Midbrain (tissue), 1 donor: Measurements from ENCODE around the gene HECW1.
"Not testable (repeated sequence)": the region's sequence is repeated elsewhere in the genome, so short reads cannot be mapped to it uniquely, and the experiment has no call there.

ENCODE experiments used
- DNase-seq: peaks from one replicate; lab custom pipeline; 2025; lab: John Stamatoyannopoulos, UW

The HECW1 gene

DNA sequence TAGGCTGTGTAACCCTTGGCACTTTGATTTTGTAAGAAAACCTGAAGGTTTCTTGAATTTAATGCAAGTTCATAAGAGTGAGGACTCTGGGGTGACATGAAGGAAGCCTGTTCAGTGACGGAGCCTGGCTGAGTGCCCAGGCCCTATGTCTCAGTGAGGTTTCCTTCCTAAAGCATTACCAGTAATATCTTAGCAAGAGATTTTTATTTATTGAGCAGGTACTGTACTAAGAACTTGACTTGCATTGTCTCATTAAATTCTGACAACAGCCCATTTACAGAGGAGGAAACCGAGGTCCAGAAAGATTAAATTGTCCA lies 197.2 kb downstream of the HECW1 start:
- no peak for DNase-seq

GRCh38 chr7:43311052-43311451 lies 198.6 kb downstream of the HECW1 start:
- DNase-seq = no peak

- no peak for DNase-seq
Observed at GRCh38 chr7:43311694-43312093, 199.2 kb downstream of the HECW1 start.

DNA sequence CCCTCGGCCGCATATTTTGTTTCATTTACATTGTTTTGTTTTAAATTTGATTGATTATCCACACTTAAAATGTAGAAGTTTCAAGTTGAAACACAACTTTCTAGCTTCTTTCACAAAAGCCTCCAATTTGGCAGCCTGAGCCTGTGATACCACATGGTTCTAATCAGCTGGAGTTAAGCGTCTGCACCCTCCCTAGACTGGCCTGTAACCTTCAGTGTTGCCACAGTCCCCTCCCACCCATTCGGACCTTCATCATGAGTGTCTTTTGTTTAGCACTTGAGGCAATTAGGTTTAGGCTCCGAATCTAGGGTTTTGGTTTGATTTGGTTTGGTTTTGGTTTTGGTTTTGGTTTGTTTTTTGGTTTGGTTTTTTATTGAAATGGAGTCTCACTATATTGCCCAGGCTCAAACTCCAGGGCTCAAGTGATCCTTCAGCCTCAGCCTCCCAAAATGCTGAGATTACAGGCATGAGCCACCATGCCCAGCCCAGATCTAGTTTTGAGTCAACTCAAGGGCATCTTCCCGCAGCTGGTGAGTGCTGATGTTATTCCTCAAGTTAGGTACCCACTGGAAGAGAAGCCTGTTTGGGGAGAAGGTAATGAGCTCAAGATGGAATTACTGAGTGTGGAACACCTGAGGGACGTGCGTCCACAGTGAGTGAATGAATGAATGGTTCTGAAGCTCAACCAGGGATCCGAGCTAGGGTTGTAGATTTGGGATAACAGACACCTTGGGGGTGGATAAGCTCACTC lies 201.4 kb downstream of the HECW1 start:
- DNase-seq = no peak

DNA sequence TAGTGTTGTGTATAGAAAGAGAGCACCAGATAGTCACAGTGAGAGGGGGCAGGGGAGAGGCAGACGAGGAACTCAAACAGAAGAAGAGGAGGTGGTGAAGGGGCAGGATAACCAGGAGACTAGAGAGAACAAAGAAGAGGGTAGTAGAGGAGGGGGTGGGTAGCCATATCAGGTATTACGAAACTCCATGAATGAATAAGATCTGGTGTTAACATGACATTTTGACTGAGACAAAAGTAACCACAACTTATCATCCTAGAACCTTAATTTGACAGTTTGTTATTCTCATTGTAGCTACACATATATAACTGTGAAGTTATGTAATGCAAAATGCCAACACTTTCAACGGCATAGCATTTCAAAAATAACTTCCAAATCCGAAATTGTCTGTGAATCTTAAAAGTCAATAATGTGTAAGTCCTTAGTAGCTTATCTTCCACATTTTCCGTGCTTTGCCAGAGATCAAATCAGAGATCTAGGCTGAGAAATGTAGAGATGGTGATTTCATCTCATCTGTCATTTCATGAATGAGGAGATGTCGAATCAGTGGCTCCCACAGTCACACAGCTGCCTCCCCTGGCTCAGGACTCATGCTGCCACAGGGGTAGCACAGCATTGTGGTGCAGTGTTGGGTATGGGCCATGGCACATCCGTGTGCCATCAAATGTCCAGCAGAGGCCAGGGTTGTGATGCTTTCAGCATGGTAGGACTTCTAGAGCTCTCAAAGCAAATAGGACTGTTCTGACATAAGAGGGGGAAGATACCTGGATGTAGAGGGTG lies 202.1 kb downstream of the HECW1 start:
- DNase-seq = no peak

GRCh38 chr7:43317075-43317474 lies 204.6 kb downstream of the HECW1 start:
- no peak for DNase-seq

GRCh38 chr7:43318188-43318770 lies 205.8 kb downstream of the HECW1 start:
- no peak for DNase-seq

DNA sequence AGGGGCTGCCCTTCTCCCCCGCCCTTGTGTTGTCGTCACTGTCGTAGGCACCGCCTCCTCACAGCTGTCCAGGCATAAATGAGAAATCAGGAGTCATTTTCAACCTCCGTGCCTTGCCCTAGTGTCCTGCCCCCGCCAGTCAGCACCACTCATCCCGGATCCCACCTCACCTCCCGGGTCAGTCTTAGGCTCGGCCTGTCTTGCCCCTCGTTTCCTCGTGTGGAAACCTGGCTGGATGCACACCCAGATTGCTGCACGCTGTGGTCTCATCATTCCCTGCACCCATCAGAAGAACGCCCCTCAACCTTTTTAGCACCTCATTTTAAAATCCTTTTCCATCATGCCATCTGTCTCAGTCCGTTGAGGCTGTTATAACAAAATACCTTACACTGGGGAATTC lies 213.1 kb downstream of the HECW1 start:
- DNase-seq = no peak

GRCh38 chr7:43328336-43328735 lies 215.9 kb downstream of the HECW1 start:
- DNase-seq = no peak

- DNase-seq = no peak
Observed at GRCh38 chr7:43328785-43329380, 216.4 kb downstream of the HECW1 start.

DNA sequence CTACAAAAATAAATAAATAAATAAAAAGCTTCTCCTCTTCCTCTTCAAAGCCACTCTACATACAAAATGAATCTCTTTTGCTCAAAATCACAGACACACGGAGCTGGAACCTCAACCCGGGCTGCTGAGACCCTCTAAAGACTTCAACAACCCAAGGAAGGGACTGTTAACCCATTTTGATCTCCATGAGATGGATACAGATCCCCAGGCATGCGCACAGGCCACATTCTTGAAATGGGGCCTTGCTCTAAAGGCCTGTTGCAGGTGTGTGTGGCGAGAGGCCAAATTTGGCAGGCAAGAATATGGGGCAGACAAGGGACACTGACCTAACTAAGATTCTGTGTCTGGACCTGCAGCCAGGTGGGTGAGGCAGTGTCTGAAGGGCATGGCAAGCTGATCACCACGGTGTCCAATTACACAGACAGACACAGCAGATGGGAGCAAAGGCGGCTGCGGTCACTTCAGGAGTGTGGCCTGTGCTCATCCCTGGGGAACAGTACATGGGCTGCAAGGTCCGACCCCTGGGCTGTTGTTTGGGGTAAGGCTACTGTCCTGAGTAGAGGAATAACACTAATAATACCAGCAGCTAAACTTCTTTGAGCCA lies 219.8 kb downstream of the HECW1 start:
- DNase-seq = no peak

DNA sequence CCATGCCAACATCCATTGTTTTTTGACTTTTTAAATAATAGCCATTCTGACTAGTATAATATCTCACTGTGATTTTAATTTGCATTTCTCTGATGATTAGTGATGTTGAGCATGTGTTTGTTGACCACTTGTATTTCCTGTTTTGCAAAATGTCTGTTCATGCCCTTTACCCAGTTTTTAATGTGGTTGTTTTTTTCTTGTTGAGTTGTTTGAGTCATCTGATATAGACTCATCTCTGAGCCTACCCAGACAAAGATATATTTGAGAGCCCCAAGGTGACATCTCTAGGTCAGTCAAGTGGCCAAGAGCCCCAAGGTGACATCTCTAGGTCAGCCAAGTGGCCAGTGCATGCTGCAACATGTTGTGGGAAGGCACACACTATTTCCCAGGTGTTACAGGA lies 224.7 kb downstream of the HECW1 start:
- DNase-seq = no peak

- no peak for DNase-seq
Observed at GRCh38 chr7:43337811-43338210, 225.4 kb downstream of the HECW1 start.

- DNase-seq = no peak
Observed at GRCh38 chr7:43341132-43341531, 228.7 kb downstream of the HECW1 start.

DNA sequence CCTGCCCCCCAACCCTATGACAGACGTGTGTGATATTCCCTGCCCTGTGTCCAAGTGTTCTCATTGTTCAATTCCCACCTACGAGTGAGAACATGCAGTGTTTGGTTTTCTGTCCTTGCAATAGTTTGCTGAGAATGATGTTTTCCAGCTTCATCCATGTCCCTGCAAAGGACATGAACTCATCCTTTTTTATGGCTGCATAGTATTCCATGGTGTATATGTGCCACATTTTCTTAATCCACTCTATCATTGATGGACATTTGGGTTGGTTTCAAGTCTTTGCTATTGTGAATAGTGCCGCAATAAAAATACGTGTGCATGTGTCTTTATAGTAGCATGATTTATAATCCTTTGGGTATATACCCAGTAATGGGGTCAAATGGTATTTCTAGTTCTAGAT lies 231.0 kb downstream of the HECW1 start:
- DNase-seq = not testable (repeated sequence)

DNA sequence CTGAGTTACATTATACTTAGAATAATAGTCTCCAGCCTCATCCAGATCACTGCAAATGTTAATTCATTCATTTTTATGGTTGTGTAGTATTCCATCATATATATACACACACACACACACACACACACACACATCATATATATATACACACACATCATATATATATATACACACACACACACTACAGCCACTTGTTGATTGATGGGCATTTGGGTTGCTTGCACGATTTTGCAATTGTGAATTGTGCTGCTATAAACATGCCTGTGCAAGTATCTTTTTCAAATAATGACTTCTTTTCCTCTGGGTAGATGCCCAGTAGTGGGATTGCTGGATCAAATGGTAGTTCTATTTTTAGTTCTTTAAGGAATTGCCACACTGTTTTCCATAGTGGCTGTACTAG lies 233.2 kb downstream of the HECW1 start:
- DNase-seq = not testable (repeated sequence)

DNA sequence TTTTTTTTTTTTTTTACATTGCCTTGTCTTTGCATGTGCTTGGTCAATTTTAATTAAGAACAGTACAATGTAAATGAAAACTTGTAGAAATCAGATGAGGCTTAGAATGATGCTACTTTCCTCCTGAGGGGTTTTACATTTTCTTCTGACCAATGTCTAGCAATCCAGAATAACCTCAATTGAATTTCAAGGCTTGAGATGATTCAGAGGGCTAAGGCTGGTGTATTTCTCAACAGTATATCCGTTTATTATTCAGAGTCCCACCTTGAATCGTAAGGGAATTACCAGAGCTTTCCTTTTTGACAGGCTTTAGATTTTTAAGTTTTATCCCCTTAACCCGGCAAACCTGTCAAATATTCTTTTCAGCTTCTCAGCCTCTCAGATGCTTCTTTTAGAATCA lies 239.2 kb downstream of the HECW1 start:
- DNase-seq = no peak

GRCh38 chr7:43353902-43354301 lies 241.5 kb downstream of the HECW1 start:
- no peak for DNase-seq

DNA sequence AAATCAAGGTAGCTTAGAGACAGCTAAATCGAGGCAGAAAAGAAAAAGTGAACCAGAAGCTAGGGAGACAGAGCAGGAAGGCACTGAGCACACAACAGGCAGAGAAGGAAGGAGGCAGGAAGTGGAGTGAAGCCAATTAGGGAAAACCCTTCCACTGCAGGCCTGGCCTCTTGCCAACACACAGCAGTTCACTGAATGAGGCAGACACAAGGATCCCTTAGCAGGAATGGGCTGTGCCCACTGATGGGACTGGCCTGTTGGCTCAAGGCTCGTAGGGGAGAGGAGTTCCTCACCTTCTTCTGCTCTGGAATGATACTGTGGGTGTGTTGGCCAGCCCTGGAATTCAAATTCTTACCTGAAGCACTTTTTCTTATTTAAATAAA lies 250.2 kb downstream of the HECW1 start:
- DNase-seq = no peak

DNA sequence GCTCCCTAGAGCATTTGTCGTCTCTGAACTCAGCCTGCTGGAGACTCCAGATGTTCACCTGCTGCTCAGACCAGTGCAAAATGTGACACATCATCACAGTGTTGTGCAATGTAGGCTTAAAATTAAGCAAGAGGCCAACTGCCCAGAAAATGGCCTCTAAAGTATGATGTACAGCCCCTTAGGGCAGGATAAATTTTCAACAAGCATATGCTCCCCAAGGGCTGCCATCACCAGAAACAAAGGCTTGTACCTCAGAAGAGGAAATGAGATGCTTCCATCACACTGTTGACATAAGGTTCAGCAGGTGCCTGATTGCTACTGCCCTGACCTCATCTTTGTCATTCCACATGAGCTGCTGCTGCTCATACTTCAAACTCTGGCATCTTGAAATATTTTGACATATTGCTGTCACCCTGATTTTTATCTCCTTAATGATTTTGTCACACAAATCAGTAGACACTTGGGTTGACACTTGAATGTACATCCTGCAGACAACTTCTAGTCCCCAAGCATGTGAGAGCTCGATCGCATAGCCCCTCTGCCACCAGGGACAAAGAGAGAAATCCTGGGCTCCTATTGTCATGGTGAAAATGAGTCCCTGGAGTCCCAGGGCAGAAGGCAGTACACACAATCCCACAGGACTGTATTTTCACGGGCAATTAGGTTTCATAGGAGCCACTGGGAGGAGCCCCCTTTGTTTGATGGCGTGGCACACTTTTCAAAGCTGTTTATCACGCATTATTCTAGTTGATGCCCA lies 250.8 kb downstream of the HECW1 start:
- no peak for DNase-seq

- DNase-seq = no peak
Observed at GRCh38 chr7:43364391-43364790, 251.9 kb downstream of the HECW1 start.
